Activated T-cell treated with anti-CD3 and anti-CD28 coated beads, Interleukin-2, amount 50 U/mL, for 4 hours (primary cell): ENCODE measurements around the gene GCDH. TPM values are rescaled to one million over a fixed set of nuclear protein-coding genes. Genes with fewer than 3 reads are reported as not detected.

ENCODE experiments used
- ATAC-seq, 2 donors: fragments of 200-7000 bp; cut with Tn5 transposase; one replicate each; pipeline ENCODE4 v1.10.0; 2021
- DNase-seq: peaks from one replicate; pipeline ENCODE4 v3.0.0-alpha.2; 2020
- H3K27me3 Mint-ChIP-seq: one replicate; pipeline ENCODE4 v1.8.0; 2021; ENCODE audit warnings: low read depth, mixed read lengths
- H3K36me3 Mint-ChIP-seq: one replicate; pipeline ENCODE4 v1.8.0; 2022; ENCODE audit warnings: mixed read lengths; ENCODE audit not compliant: insufficient read depth
- H3K4me1 Mint-ChIP-seq: one replicate; pipeline ENCODE4 v1.8.0; 2021; ENCODE audit warnings: low read depth, mixed read lengths
- H3K4me3 Mint-ChIP-seq: one replicate; pipeline ENCODE4 v1.8.0; 2021; ENCODE audit warnings: mild to moderate bottlenecking, moderate library complexity, mixed read lengths
- H3K9me3 Mint-ChIP-seq: one replicate; pipeline ENCODE4 v1.8.0; 2021; ENCODE audit warnings: mixed read lengths
- total RNA-seq, 3 donors: library from RNA; stranded (reverse); gene quantifications; one replicate each; pipeline ENCODE4 v1.2.1, GENCODE V29; 2021

The GCDH gene
- total RNA-seq, 3 donors from 2014 or later: 60.1 to 85.8 (median 72.8) TPM

DNA sequence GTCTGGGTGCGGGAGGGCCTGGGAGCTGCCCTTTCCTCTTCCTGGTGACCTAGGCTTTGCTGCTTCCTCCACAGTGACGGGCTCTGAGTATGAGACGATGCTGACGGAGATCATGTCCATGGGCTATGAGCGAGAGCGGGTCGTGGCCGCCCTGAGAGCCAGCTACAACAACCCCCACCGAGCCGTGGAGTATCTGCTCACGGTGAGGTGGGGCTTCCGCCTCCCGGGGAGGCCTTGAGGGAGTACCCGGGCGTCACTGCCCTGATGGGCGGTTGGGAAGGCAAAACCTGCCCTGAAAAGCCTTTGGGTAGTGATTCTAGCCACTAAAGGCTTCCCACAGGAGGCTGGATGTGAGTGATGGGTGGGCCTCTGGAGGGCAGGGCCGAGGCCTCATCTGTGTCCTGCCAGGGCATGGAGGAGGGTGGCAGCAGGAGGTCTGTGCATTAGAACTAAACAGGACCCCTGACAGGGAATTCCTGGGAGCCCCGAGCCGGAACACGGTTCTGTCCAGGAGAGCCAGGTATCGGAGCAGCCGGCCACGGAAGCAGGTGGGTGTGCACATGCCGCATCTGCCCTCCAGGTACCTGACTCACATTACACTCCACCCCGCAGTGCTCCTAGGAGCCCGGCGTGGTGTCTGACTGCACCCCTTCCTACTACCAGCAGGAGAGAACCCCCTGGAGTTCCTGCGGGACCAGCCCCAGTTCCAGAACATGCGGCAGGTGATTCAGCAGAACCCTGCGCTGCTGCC lies 57.8 kb downstream of the GCDH start:
- no peak for ATAC-seq

More for the DNA sequence above, 57.8 kb downstream of the GCDH start:
- DNase-seq: no peak
- Mint-ChIP-seq H3K27me3 (no peaks in the 10 kb centered on the region), H3K4me3 (no peak overlapping the region), H3K36me3 (peaks cover 43% of the 10 kb centered on the region), H3K9me3 (no peaks in the 10 kb centered on the region), H3K4me1 (peaks cover 25% of the 10 kb centered on the region)

Other genes with a start within 250 kb of the GCDH start
- 100 to 1,000 TPM in 2 of 3 donors, 10 to 100 TPM in 1; 97.3 to 131 (median 127) TPM for gene MAN2B1, start 224.4 kb upstream of the GCDH start, total RNA-seq
- gene WDR83, start 224.4 kb upstream of the GCDH start, total RNA-seq: 10 to 100 TPM; 27.8 to 29.6 (median 28.3) TPM
- 100 to 1,000 TPM; 129 to 137 (median 132) TPM for gene DHPS, start 209.3 kb upstream of the GCDH start, total RNA-seq
- gene GNG14, start 203.2 kb upstream of the GCDH start, total RNA-seq: not detected
- gene FBXW9, start 194.5 kb upstream of the GCDH start, total RNA-seq: 1 to 10 TPM; 7.9 to 9.9 (median 9.4) TPM
- 100 to 1,000 TPM; 223 to 236 (median 232) TPM for gene TNPO2, start 167.2 kb upstream of the GCDH start, total RNA-seq
- gene TRIR, start 156.5 kb upstream of the GCDH start, total RNA-seq: 100 to 1,000 TPM; 223 to 251 (median 235) TPM
- 10 to 100 TPM; 92.8 to 95.1 (median 93.8) TPM for gene GET3, start 153.7 kb upstream of the GCDH start, total RNA-seq
- gene BEST2, start 139.4 kb upstream of the GCDH start, total RNA-seq: not detected
- 1 to 10 TPM; 5.9 to 8.4 (median 6.0) TPM for gene HOOK2, start 115.6 kb upstream of the GCDH start, total RNA-seq
- 100 to 1,000 TPM; 261 to 295 (median 287) TPM for gene JUNB, start 99.7 kb upstream of the GCDH start, total RNA-seq
- 100 to 1,000 TPM; 185 to 224 (median 211) TPM for gene PRDX2, start 89.4 kb upstream of the GCDH start, total RNA-seq
- 10 to 100 TPM; 10.3 to 18.8 (median 12.6) TPM for gene THSD8, start 89.1 kb upstream of the GCDH start, total RNA-seq
- gene RNASEH2A, start 84.6 kb upstream of the GCDH start, total RNA-seq: 10 to 100 TPM; 32.3 to 42.7 (median 39.1) TPM
- not detected for gene RTBDN, start 56.6 kb upstream of the GCDH start, total RNA-seq
- gene MAST1, start 52.6 kb upstream of the GCDH start, total RNA-seq: 1 to 10 TPM in 1 of 3 donors, under 1 TPM in 2; 0.37 to 1.0 (median 0.38) TPM
- gene DNASE2, start 9.7 kb upstream of the GCDH start, total RNA-seq: 10 to 100 TPM; 14.3 to 19.5 (median 15.9) TPM
- under 1 TPM; 0.55 to 0.92 (median 0.68) TPM for gene KLF1, start 4.0 kb upstream of the GCDH start, total RNA-seq
- under 1 TPM; 0.53 to 0.91 (median 0.87) TPM for gene SYCE2, start 28.1 kb downstream of the GCDH start, total RNA-seq
- 100 to 1,000 TPM; 345 to 368 (median 368) TPM for gene FARSA, start 42.6 kb downstream of the GCDH start, total RNA-seq
- 1,000 to 10,000 TPM; 1,489 to 1,621 (median 1,575) TPM for gene CALR, start 47.4 kb downstream of the GCDH start, total RNA-seq
- 100 to 1,000 TPM; 256 to 265 (median 264) TPM for gene RAD23A, start 54.7 kb downstream of the GCDH start, total RNA-seq
- gene GADD45GIP1, start 66.1 kb downstream of the GCDH start, total RNA-seq: 10 to 100 TPM; 60.5 to 65.2 (median 61.8) TPM
- not detected for gene DAND5, start 78.4 kb downstream of the GCDH start, total RNA-seq
- gene NFIX, start 104.3 kb downstream of the GCDH start, total RNA-seq: 10 to 100 TPM; 11.1 to 20.4 (median 16.1) TPM
- 1 to 10 TPM; 1.9 to 3.0 (median 2.9) TPM for gene LYL1, start 211.7 kb downstream of the GCDH start, total RNA-seq
- 100 to 1,000 TPM; 240 to 248 (median 246) TPM for gene TRMT1, start 225.6 kb downstream of the GCDH start, total RNA-seq
- 100 to 1,000 TPM; 127 to 137 (median 134) TPM for gene NACC1, start 227.1 kb downstream of the GCDH start, total RNA-seq